ENCODE results near the gene PSTPIP1. TPM values are rescaled to one million over a fixed set of nuclear protein-coding genes. Genes with fewer than 3 reads are reported as not detected.
A peak's percentile ranks its signal among the peaks of the same experiment; 100 is the strongest.

The PSTPIP1 gene
- total and polyA plus RNA-seq, 10 donors, result 31.1 to 150 (median 84.0) TPM

DNA sequence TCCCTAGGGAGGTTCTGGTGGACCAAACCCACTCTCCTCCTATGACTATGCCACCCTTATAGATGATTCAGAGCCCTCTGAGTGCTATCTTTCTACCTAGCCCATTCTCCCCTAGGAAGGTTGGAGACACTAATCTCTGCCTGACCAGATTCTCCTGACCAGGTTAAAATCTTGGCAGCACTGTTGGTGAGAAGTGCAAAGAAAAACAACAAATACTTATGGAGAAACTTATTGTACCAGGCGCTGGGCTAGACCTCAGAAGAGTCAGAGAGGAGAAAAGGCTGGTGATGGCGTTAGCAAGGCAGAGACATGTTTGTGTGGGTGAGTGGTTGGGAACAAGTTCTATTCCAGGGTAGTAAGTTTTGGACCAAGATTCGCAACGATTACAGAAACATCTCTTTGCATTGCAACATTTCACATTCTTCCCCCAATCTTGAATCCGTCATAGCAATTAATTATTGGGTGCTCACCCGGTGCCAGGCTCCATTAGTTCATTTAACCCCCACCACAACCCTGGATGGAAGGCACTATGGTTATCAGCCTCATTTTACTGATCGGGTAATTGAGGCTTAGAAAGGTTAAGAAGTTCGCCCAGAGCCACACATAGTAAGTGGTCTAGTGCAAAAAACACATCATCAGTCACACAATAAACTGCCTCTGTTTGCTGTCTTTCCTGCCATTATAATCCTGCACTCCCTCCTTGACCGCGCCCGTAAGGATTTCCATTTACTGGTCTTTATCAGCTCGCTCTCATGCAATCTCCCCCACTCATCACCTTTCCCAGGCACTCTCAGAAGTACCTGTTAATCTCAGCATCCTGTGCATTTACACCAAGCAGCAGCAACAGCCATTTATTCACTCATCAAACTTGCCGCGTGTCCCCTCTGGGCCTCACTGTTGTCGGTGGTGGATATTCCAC lies 76.6 kb downstream of the PSTPIP1 start:
- H3K9me3 ChIP-seq, result no peaks in the 10 kb centered on the region
- no peak for DNase-seq
- no peaks in the 10 kb centered on the region for H3K27me3 ChIP-seq (replicated peaks in 1 of 7)
- 86 to 92% (median 88%) methylated on average over 15 of the region's 15 CpGs for WGBS, 5 donors
- intact Hi-C loops (cut with DNase I; ENCODE audit: low total_unique reads), result no loop called here
- H3K36me3 ChIP-seq, result no peaks in the 10 kb centered on the region
- peak overlapping the region; percentile 83 to 95 (median 92) for H3K27ac ChIP-seq
- peak overlapping the region in 7 of 8 donors; percentile 83 to 96 (median 84) for H3K4me3 ChIP-seq
- peaks cover 3 to 46% (median 41%) of the 10 kb centered on the region in 6 donors for H3K4me1 ChIP-seq
- TF ChIP-seq POLR2A (IDR thresholded peaks at IDR 0.05) (no peak), POLR2AphosphoS5 (IDR thresholded peaks at IDR 0.05) (no peak)
- TF ChIP-seq, protein P1, sequence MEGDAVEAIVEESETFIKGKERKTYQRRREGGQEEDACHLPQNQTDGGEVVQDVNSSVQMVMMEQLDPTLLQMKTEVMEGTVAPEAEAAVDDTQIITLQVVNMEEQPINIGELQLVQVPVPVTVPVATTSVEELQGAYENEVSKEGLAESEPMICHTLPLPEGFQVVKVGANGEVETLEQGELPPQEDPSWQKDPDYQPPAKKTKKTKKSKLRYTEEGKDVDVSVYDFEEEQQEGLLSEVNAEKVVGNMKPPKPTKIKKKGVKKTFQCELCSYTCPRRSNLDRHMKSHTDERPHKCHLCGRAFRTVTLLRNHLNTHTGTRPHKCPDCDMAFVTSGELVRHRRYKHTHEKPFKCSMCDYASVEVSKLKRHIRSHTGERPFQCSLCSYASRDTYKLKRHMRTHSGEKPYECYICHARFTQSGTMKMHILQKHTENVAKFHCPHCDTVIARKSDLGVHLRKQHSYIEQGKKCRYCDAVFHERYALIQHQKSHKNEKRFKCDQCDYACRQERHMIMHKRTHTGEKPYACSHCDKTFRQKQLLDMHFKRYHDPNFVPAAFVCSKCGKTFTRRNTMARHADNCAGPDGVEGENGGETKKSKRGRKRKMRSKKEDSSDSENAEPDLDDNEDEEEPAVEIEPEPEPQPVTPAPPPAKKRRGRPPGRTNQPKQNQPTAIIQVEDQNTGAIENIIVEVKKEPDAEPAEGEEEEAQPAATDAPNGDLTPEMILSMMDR (IDR thresholded peaks at IDR 0.05 in 8 of 11, conservative IDR thresholded peaks at IDR 0.05 in 3 of 11), result no peak

- no peak for DNase-seq
- Histone ChIP-seq H3K27me3 (replicated peaks in 1 of 7) (no peaks in the 10 kb centered on the region), H3K4me1 (peaks cover 3 to 18% (median 15%) of the 10 kb centered on the region in 6 donors), H3K27ac (no peak overlapping the region), H3K9me3 (no peaks in the 10 kb centered on the region), H3K4me3 (no peak overlapping the region), H3K36me3 (no peaks in the 10 kb centered on the region)
- WGBS, 5 donors, result 70 to 90% (median 86%) methylated on average over 2 of the region's 2 CpGs
- TF ChIP-seq, protein P1 (IDR thresholded peaks at IDR 0.05 in 8 of 11, conservative IDR thresholded peaks at IDR 0.05 in 3 of 11), result no peak
- TF ChIP-seq POLR2A (IDR thresholded peaks at IDR 0.05) (no peak), POLR2AphosphoS5 (IDR thresholded peaks at IDR 0.05) (no peak)
- intact Hi-C loops (cut with DNase I; ENCODE audit: low total_unique reads), result no loop called here
Observed at GRCh38 chr15:77074350-77074749, 79.4 kb downstream of the PSTPIP1 start.

DNA sequence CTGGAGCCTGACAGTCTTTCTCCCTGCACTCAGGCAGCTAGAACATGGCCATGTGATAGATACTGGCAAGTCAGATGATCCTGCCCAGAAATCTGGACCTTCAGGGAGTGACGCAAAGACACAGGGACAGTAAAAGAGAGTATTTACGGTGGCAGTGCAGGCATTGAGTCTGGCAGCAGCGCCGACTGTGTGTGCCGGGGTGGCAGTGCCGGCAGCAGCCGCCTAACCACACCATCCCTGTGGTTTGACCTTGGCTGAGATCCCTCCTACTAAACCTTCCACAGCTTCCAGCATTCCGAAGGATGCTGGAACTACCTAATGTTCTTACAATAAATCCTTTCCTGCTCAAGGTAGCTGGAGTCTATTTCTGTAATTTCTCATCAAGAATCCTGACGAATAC lies 80.6 kb downstream of the PSTPIP1 start:
- no peaks in the 10 kb centered on the region for H3K9me3 ChIP-seq
- H3K4me1 ChIP-seq, result peaks cover 0 to 8% (median 6%) of the 10 kb centered on the region in 6 donors
- TF ChIP-seq, protein P1 (IDR thresholded peaks at IDR 0.05 in 8 of 11, conservative IDR thresholded peaks at IDR 0.05 in 3 of 11), result no peak
- TF ChIP-seq POLR2A (IDR thresholded peaks at IDR 0.05) (no peak), POLR2AphosphoS5 (IDR thresholded peaks at IDR 0.05) (no peak)
- 81 to 93% (median 87%) methylated on average over 9 of the region's 9 CpGs for WGBS, 5 donors
- no peak for DNase-seq
- H3K27me3 ChIP-seq (replicated peaks in 1 of 7), result no peaks in the 10 kb centered on the region
- H3K27ac ChIP-seq, result no peak overlapping the region
- intact Hi-C loops (cut with DNase I; ENCODE audit: low total_unique reads), result no loop called here
- no peaks in the 10 kb centered on the region for H3K36me3 ChIP-seq
- H3K4me3 ChIP-seq, result no peak overlapping the region

DNA sequence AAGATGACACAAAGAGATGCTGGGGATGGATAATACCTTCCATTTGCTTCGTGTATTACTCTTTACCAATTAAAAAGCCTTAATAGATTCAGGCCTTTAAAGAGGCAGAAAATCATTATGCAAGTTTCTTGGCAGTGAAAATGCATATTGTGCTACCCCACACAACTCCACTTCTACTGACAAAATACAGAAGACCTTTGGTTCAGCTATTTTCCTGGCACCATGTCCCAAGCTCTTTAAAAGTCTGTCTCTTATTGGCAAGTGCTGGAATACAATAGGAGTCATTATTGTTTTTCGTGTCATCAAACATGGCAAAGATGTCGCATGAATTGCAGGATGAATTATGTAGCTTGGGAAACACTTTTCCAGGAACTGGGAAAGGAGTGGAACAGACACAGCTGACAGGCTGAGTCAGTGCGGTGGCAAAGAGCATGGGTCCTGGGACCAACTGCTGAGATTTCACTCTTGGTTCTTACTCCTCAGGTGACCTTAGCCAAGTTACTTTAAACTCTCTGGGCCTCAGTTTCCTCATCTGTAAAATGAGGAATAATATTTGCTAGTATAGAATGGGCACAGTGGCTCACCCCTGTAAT lies 81.5 kb downstream of the PSTPIP1 start:
- Histone ChIP-seq H3K27ac (no peak overlapping the region), H3K4me1 (peaks cover 0 to 3% (median 2%) of the 10 kb centered on the region in 6 donors), H3K9me3 (no peaks in the 10 kb centered on the region), H3K27me3 (replicated peaks in 1 of 7) (no peaks in the 10 kb centered on the region), H3K4me3 (no peak overlapping the region), H3K36me3 (no peaks in the 10 kb centered on the region)
- WGBS, 5 donors, result 64 to 85% (median 84%) methylated on average over 4 of the region's 4 CpGs
- no peak for DNase-seq
- intact Hi-C loops (cut with DNase I; ENCODE audit: low total_unique reads), result no loop called here
- TF ChIP-seq POLR2AphosphoS5 (IDR thresholded peaks at IDR 0.05) (no peak), POLR2A (IDR thresholded peaks at IDR 0.05) (no peak)
- TF ChIP-seq, protein P1 (IDR thresholded peaks at IDR 0.05 in 8 of 11, conservative IDR thresholded peaks at IDR 0.05 in 3 of 11), result no peak

Data from spleen (tissue), 11 donors.